OCI-LY3 (cell line): ENCODE measurements around the gene DUSP11.

ENCODE experiments used
- EZH2phosphoT487 ChIP-seq: fragments of 200-600 bp; shearing (Covaris generic); IDR thresholded peaks from 2 replicates; pipeline ENCODE4 v1.6.1; 2018; ENCODE audit warnings: antibody characterized with exemption, mixed run types, low read depth
- TF ChIP-seq, protein P1 (sequence below): fragments of 200-600, 300-600 bp; sonication (generic); IDR thresholded peaks from 2 replicates; pipeline ENCODE4 v1.5.1; 2014; ENCODE audit warnings: antibody characterized with exemption, low read length, low read depth

DNA sequence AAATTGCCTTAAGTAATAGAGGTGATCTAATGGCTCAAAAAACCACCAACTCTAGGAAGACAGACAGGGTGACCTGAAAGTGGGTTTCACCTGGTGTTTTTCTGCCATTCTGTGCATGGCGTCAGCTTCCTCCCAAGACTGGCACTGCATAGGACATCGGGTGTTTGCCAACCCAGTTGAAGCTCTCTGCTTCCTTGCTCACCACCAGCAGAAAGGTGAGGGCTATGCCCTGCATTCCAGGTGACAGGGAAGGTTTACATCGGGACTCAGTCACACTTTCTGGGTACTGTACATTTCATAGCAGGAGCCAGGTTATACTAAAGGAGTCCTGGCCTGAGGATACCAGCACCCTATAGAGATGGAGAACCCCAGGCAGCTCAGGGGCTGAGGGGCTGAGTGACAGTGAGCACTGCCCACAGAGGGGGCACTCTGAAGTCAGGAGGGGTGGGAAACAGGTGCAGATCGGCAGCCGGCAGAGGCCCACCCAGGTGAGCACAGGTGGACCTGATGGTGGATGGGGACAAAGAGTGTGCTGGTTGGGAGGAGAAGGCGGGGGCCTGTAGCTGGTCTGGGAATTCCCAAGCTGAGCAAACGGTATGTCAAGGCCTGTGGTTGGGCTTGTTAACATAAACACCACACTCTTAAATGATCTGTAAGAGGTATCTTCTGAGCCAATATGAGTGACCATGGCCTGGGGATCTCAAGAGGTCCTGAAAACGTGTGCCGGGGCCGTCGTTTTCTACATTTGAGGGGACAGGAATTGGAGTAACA, 60.9 kb downstream of the DUSP11 start:
- TF ChIP-seq, protein P1, sequence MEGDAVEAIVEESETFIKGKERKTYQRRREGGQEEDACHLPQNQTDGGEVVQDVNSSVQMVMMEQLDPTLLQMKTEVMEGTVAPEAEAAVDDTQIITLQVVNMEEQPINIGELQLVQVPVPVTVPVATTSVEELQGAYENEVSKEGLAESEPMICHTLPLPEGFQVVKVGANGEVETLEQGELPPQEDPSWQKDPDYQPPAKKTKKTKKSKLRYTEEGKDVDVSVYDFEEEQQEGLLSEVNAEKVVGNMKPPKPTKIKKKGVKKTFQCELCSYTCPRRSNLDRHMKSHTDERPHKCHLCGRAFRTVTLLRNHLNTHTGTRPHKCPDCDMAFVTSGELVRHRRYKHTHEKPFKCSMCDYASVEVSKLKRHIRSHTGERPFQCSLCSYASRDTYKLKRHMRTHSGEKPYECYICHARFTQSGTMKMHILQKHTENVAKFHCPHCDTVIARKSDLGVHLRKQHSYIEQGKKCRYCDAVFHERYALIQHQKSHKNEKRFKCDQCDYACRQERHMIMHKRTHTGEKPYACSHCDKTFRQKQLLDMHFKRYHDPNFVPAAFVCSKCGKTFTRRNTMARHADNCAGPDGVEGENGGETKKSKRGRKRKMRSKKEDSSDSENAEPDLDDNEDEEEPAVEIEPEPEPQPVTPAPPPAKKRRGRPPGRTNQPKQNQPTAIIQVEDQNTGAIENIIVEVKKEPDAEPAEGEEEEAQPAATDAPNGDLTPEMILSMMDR = no peak
- no peak for TF ChIP-seq EZH2phosphoT487
